Measurements from ENCODE around the gene ARPP21.

Gene ARPP21

DNA sequence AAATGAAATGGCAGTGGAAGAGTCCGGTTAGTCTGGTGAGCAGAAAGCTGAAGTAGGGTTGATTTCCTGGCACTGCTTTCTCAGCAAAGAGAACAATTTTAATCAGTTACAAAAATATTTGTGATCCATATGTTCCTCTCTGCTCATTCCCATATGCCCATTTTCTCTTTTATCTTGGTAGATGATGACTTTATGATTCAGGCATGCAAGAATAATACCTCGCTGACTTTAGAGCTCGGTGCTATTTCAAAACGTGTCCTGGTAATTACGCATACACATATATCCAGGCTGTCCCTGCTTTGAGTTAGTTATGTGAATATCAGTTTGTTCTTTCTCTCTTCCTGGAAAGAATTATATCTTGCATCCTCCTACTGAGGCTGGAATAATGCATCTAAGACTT lies 38.5 kb downstream of the ARPP21 start:
- Histone ChIP-seq H3K27ac (ENCODE audit: low read depth, low read length) (no peak overlapping the region), H3K9me3 (ENCODE audit: control insufficient read depth, insufficient read depth, low read length) (no peaks in the 10 kb centered on the region), H3K4me1 (ENCODE audit: control insufficient read depth, insufficient read depth, low read length) (no peaks in the 10 kb centered on the region; the same call in 1 of the 2 replicates), H3K9ac (ENCODE audit: low read depth, low read length) (no peak overlapping the region), H3K36me3 (ENCODE audit: control insufficient read depth, insufficient read depth, low read length) (no peaks in the 10 kb centered on the region), H3K4me3 (ENCODE audit: low read depth, low read length) (no peak overlapping the region), H3K27me3 (ENCODE audit: control insufficient read depth, insufficient read depth, low read length) (no peaks in the 10 kb centered on the region)

GRCh38 chr3:35678643-35679161 lies 39.4 kb downstream of the ARPP21 start:
- Histone ChIP-seq H3K9me3 (ENCODE audit: control insufficient read depth, insufficient read depth, low read length) (no peaks in the 10 kb centered on the region), H3K36me3 (ENCODE audit: control insufficient read depth, insufficient read depth, low read length) (no peaks in the 10 kb centered on the region), H3K4me1 (ENCODE audit: control insufficient read depth, insufficient read depth, low read length) (no peaks in the 10 kb centered on the region; the same call in 1 of the 2 replicates), H3K27ac (ENCODE audit: low read depth, low read length) (no peak overlapping the region), H3K9ac (ENCODE audit: low read depth, low read length) (no peak overlapping the region), H3K27me3 (ENCODE audit: control insufficient read depth, insufficient read depth, low read length) (no peaks in the 10 kb centered on the region), H3K4me3 (ENCODE audit: low read depth, low read length) (no peak overlapping the region)

- Histone ChIP-seq H3K36me3 (ENCODE audit: control insufficient read depth, insufficient read depth, low read length) (no peaks in the 10 kb centered on the region), H3K27ac (ENCODE audit: low read depth, low read length) (no peak overlapping the region), H3K9ac (ENCODE audit: low read depth, low read length) (no peak overlapping the region), H3K27me3 (ENCODE audit: control insufficient read depth, insufficient read depth, low read length) (no peaks in the 10 kb centered on the region), H3K4me3 (ENCODE audit: low read depth, low read length) (no peak overlapping the region), H3K9me3 (ENCODE audit: control insufficient read depth, insufficient read depth, low read length) (no peaks in the 10 kb centered on the region), H3K4me1 (ENCODE audit: control insufficient read depth, insufficient read depth, low read length) (no peaks in the 10 kb centered on the region; the same call in 1 of the 2 replicates)
Observed at GRCh38 chr3:35679409-35680080, 40.2 kb downstream of the ARPP21 start.

DNA sequence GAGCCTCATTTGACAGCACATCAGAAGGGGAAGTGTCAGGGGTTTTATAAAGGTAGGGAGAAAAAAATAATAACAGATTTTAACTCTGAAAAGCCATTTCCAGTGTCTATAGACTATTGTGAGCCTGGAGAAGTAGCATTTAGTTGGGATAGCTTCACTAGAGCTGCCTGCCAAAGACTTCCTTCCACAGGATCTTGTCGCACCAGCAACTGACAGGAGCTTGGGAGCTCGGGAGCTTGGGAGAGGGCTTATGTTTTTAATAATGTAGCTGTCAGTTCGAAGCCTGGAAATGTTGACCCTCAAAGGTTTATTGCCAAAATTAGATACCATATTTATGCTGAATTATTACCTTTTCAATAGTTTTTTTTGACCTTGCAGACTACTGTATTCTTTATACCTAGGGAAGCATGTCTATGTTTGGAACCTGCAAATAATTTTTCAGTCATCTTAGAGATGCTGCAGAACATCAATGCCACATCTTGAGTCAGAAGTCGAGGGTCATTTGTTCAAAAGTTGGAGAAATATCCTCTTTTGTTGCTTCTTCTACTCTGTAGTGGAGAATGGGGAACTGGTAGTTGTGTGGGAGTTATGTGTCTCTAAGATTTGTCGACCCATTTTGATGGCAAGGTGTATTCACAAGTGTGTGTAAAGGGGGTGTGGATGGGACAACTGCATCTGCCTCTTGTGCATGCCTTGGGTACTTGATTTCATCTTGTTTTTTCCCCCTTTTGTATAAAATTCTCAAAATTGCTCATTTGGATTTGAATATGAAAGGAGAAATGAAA lies 41.7 kb downstream of the ARPP21 start:
- no peaks in the 10 kb centered on the region; the same call in 1 of the 2 replicates for H3K4me1 ChIP-seq (ENCODE audit: control insufficient read depth, insufficient read depth, low read length)
- H3K36me3 ChIP-seq (ENCODE audit: control insufficient read depth, insufficient read depth, low read length), result no peaks in the 10 kb centered on the region
- H3K27me3 ChIP-seq (ENCODE audit: control insufficient read depth, insufficient read depth, low read length), result no peaks in the 10 kb centered on the region

GRCh38 chr3:35685153-35685552 lies 45.8 kb downstream of the ARPP21 start:
- H3K4me1 ChIP-seq (ENCODE audit: control insufficient read depth, insufficient read depth, low read length), result no peaks in the 10 kb centered on the region; the same call in 1 of the 2 replicates

More for the DNA sequence above, 41.7 kb downstream of the ARPP21 start:
- H3K4me3 ChIP-seq (ENCODE audit: low read depth, low read length), result no peak overlapping the region
- H3K27ac ChIP-seq (ENCODE audit: low read depth, low read length), result no peak overlapping the region
- H3K9me3 ChIP-seq (ENCODE audit: control insufficient read depth, insufficient read depth, low read length), result no peaks in the 10 kb centered on the region
- no peak overlapping the region for H3K9ac ChIP-seq (ENCODE audit: low read depth, low read length)

DNA sequence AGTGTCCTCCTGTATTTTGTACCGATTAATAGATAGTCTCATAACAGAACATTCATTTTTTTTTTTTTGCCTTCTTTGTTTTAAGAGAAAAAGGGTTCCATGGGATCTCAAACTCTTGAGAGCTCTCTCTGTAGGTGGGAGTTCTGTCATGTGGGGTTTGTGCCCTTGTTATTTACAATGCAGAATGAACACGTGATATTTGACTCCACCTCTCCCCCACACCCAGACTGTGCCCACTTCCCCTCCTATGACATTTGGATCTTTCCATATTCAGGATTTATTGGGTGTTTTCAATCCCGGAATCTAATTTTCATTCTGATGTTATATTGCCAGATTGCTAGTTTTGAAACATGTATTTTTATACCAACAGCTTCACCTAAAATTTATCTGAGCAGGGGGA lies 49.5 kb downstream of the ARPP21 start:
- no peaks in the 10 kb centered on the region for H3K36me3 ChIP-seq (ENCODE audit: control insufficient read depth, insufficient read depth, low read length)
- H3K27me3 ChIP-seq (ENCODE audit: control insufficient read depth, insufficient read depth, low read length), result no peaks in the 10 kb centered on the region
- no peaks in the 10 kb centered on the region for H3K4me1 ChIP-seq (ENCODE audit: control insufficient read depth, insufficient read depth, low read length)
- H3K9me3 ChIP-seq (ENCODE audit: control insufficient read depth, insufficient read depth, low read length), result no peaks in the 10 kb centered on the region
- no peak overlapping the region for H3K27ac ChIP-seq (ENCODE audit: low read depth, low read length)
- no peak overlapping the region for H3K9ac ChIP-seq (ENCODE audit: low read depth, low read length)
- no peak overlapping the region for H3K4me3 ChIP-seq (ENCODE audit: low read depth, low read length)

More at GRCh38 chr3:35685153-35685552, 45.8 kb downstream of the ARPP21 start:
- no peaks in the 10 kb centered on the region for H3K27me3 ChIP-seq (ENCODE audit: control insufficient read depth, insufficient read depth, low read length)
- no peak overlapping the region for H3K4me3 ChIP-seq (ENCODE audit: low read depth, low read length)
- H3K9me3 ChIP-seq (ENCODE audit: control insufficient read depth, insufficient read depth, low read length), result no peaks in the 10 kb centered on the region
- H3K27ac ChIP-seq (ENCODE audit: low read depth, low read length), result no peak overlapping the region
- H3K9ac ChIP-seq (ENCODE audit: low read depth, low read length), result no peak overlapping the region
- no peaks in the 10 kb centered on the region for H3K36me3 ChIP-seq (ENCODE audit: control insufficient read depth, insufficient read depth, low read length)

DNA sequence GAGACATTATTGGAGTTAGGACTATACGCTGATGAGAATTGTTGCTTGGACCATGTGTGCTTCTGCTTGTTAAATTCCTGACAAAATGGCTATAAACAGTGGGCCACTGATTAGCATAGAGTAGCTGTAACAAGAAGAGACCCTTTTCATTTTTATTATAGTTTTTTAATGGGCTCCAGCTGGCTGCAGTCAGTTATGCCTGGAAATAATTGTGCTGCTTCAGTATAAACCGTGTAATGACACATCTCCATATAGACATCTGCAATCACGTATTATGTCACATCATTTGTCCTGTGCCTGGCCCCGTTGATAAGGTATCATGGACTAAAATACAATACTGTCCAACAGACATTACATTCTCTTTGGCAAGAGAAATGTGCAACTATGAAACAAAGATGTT lies 50.9 kb downstream of the ARPP21 start:
- Histone ChIP-seq H3K4me3 (ENCODE audit: low read depth, low read length) (no peak overlapping the region), H3K4me1 (ENCODE audit: control insufficient read depth, insufficient read depth, low read length) (no peaks in the 10 kb centered on the region), H3K9ac (ENCODE audit: low read depth, low read length) (no peak overlapping the region), H3K9me3 (ENCODE audit: control insufficient read depth, insufficient read depth, low read length) (no peaks in the 10 kb centered on the region), H3K36me3 (ENCODE audit: control insufficient read depth, insufficient read depth, low read length) (no peaks in the 10 kb centered on the region), H3K27me3 (ENCODE audit: control insufficient read depth, insufficient read depth, low read length) (no peaks in the 10 kb centered on the region), H3K27ac (ENCODE audit: low read depth, low read length) (no peak overlapping the region)

DNA sequence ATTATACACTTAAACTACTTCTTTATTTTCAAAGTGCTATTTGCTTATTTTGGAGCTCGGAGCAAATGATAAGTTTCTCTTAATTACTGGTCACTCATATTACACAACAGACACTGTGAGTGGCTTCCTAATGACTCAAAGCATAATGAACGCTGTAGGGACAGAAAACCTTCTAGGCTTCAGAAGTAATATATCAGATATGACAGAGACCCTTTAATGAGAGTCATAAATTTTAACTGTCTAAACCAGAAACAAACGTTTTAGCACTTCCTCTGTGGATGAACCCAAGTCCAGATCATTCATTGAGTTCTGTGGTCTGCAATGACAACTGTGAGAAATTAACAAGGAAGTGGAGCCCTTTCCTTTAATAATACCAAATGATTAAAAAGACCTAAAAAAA lies 66.6 kb downstream of the ARPP21 start:
- H3K9ac ChIP-seq (ENCODE audit: low read depth, low read length), result no peak overlapping the region

DNA sequence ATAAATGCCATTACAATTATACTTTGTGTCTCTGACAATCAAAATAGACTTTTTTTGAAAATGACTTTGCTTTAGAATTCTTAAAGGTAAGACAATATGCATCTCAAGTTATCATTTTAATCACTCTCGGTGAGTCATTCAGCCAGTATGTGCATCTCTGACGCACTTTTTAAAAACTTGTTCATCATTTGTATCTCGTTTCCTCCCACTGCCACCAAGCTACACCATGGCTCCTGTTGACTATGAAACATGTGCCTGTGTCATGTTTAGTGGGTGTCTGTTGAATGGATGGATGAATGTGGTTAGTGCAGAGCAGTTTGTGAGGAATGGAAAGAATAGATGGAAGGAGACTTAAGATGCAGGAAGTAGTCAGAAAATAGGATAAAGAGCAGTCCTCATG lies 68.6 kb downstream of the ARPP21 start:
- Histone ChIP-seq H3K27me3 (ENCODE audit: control insufficient read depth, insufficient read depth, low read length) (no peaks in the 10 kb centered on the region), H3K9me3 (ENCODE audit: control insufficient read depth, insufficient read depth, low read length) (no peaks in the 10 kb centered on the region), H3K4me1 (ENCODE audit: control insufficient read depth, insufficient read depth, low read length) (no peaks in the 10 kb centered on the region), H3K9ac (ENCODE audit: low read depth, low read length) (no peak overlapping the region), H3K27ac (ENCODE audit: low read depth, low read length) (no peak overlapping the region), H3K36me3 (ENCODE audit: control insufficient read depth, insufficient read depth, low read length) (no peaks in the 10 kb centered on the region), H3K4me3 (ENCODE audit: low read depth, low read length) (no peak overlapping the region)

More for the DNA sequence above, 66.6 kb downstream of the ARPP21 start:
- H3K27me3 ChIP-seq (ENCODE audit: control insufficient read depth, insufficient read depth, low read length), result no peaks in the 10 kb centered on the region
- H3K4me3 ChIP-seq (ENCODE audit: low read depth, low read length), result no peak overlapping the region
- H3K36me3 ChIP-seq (ENCODE audit: control insufficient read depth, insufficient read depth, low read length), result no peaks in the 10 kb centered on the region
- H3K9me3 ChIP-seq (ENCODE audit: control insufficient read depth, insufficient read depth, low read length), result no peaks in the 10 kb centered on the region
- no peak overlapping the region for H3K27ac ChIP-seq (ENCODE audit: low read depth, low read length)
- no peaks in the 10 kb centered on the region for H3K4me1 ChIP-seq (ENCODE audit: control insufficient read depth, insufficient read depth, low read length)

DNA sequence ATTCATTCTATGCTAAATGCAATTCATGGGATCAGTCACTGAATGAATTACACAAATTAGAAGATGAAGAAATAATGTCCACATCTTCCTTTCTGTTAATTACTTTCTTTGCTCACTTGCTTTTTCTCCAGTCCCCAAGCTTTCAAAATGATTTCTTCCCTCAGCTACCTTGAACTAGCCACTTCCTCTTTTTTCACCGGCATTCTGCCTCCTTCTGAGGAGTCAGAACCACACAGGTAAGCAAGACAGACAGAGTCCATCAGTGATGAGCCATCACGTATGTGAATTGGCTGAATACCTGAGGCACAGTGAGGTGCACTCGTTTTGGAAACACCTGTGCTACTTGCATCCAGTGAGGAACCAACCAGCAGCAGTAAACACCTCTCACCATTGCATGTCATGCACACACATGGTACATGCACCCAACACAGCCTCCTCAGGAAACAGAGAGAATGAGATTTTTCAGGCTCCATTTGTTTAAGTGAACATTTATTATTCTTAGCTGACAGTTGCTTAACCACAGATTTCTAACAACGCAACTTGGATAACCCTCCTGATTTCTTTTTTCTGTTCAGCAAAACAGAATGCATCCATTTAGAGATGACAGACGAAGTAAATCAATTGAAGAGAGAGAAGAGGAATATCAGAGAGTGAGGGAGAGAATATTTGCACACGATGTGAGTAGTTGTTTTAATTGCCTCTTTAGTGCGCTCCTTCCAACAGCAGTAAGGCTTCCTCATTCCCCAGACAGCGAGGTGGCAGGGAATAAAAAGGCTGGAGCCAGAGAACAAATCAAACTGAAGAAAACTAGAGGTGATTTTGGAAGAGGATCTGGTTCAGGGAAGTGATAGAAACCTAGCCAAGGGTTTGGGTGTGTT lies 69.3 kb downstream of the ARPP21 start:
- Histone ChIP-seq H3K4me3 (ENCODE audit: low read depth, low read length) (no peak overlapping the region), H3K27ac (ENCODE audit: low read depth, low read length) (no peak overlapping the region), H3K4me1 (ENCODE audit: control insufficient read depth, insufficient read depth, low read length) (no peaks in the 10 kb centered on the region), H3K27me3 (ENCODE audit: control insufficient read depth, insufficient read depth, low read length) (no peaks in the 10 kb centered on the region), H3K36me3 (ENCODE audit: control insufficient read depth, insufficient read depth, low read length) (no peaks in the 10 kb centered on the region), H3K9ac (ENCODE audit: low read depth, low read length) (no peak overlapping the region), H3K9me3 (ENCODE audit: control insufficient read depth, insufficient read depth, low read length) (no peaks in the 10 kb centered on the region)
